B cell (primary cell): ENCODE results near the gene PITX3. TPM values are rescaled to one million over a fixed set of nuclear protein-coding genes. Genes with fewer than 3 reads are reported as not detected.

Source experiments
- ATAC-seq: fragments of 200-7000 bp; cut with Tn5 transposase; one replicate; pipeline ENCODE4 v1.10.0; 2021; ENCODE audit warnings: low read depth, mild to moderate bottlenecking, moderate number of reproducible peaks, moderate library complexity
- CTCF ChIA-PET: fragments of 350-600 bp; sonication (Branson Sonifier 250); formaldehyde crosslinking; loops from one replicate; lab custom pipeline; 2021; ENCODE audit warnings: antibody characterized with exemption, inconsistent platforms; lab: Charles Lee
- POLR2A ChIA-PET: fragments of 350-600 bp; sonication (Branson Sonifier 250); formaldehyde crosslinking; loops from one replicate; lab custom pipeline; 2021; ENCODE audit warnings: antibody characterized with exemption; lab: Charles Lee
- DNase-seq: peaks from one replicate; pipeline ENCODE4 v3.0.0; 2013
- H2AFZ ChIP-seq: 2 replicates; pipeline ENCODE4 v1.6.1; 2012; ENCODE audit warnings: mild to moderate bottlenecking, low read depth, low read length; ENCODE audit not compliant: insufficient read depth, poor library complexity, severe bottlenecking
- H3K27ac ChIP-seq, 2 donors: 1 replicate in 1 of 2; 2 replicates in 1 of 2; pipeline ENCODE4 v1.5.1; 2012 to 2013; ENCODE audit warnings: low read length in 2 of 2, mild to moderate bottlenecking in 2 of 2, moderate library complexity in 1 of 2
- H3K27me3 ChIP-seq, 4 experiments: fragments of 200-600 bp in 1 of 4; sonication (generic) in 1 of 4; replicated peaks in 1 of 4; 1 replicate in 2 of 4; 2 replicates in 2 of 4; pipeline versions ENCODE4 v1.6.1 to v1.7.0; 2013 to 2016; ENCODE audit warnings: low read length in 3 of 4, mild to moderate bottlenecking in 2 of 4, mixed read lengths in 1 of 4, moderate library complexity in 1 of 4; ENCODE audit not compliant: insufficient read depth in 4 of 4, control insufficient read depth in 3 of 4; ENCODE audit errors: control extremely low read depth in 1 of 4
- H3K36me3 ChIP-seq, 2 experiments: replicated peaks in 1 of 2; 1 replicate in 1 of 2; 2 replicates in 1 of 2; pipeline versions ENCODE4 v1.6.1 to v1.7.1; 2013; ENCODE audit warnings: low read length in 1 of 2; ENCODE audit not compliant: insufficient read depth in 2 of 2, control insufficient read depth in 1 of 2; ENCODE audit errors: control extremely low read depth in 1 of 2, extremely low read depth in 1 of 2
- H3K4me1 ChIP-seq, 2 donors: fragments of 200-600 bp in 1 of 2; sonication (generic) in 1 of 2; 1 replicate in 1 of 2; 2 replicates in 1 of 2; pipeline versions ENCODE4 v1.5.1 to v1.6.1; 2013 to 2017; ENCODE audit warnings: low read length in 2 of 2; ENCODE audit not compliant: control insufficient read depth in 2 of 2, insufficient read depth in 2 of 2
- H3K4me2 ChIP-seq: replicated peaks from 2 replicates; pipeline ENCODE3; 2012; ENCODE audit warnings: mild to moderate bottlenecking, low read depth, low read length; ENCODE audit not compliant: poor library complexity, severe bottlenecking
- H3K4me3 ChIP-seq, 5 experiments: fragments of 200-600 bp in 1 of 5; sonication (generic) in 1 of 5; 1 replicate in 3 of 5; 2 replicates in 2 of 5; pipeline versions ENCODE4 v1.5.1 to v1.7.0; 2011 to 2016; ENCODE audit warnings: low read length in 4 of 5, mild to moderate bottlenecking in 4 of 5, low read depth in 2 of 5, control low read depth in 1 of 5, moderate library complexity in 1 of 5; ENCODE audit not compliant: insufficient read depth in 1 of 5; ENCODE audit errors: control extremely low read depth in 1 of 5, extremely low read depth in 1 of 5
- H3K79me2 ChIP-seq: fragments of 200-600 bp; sonication (generic); one replicate; pipeline ENCODE4 v1.6.0; 2016; ENCODE audit warnings: low read length; ENCODE audit not compliant: control insufficient read depth, insufficient read depth
- H3K9ac ChIP-seq: fragments of 200-600 bp; sonication (generic); 2 replicates; pipeline ENCODE4 v1.6.1; 2017; ENCODE audit warnings: mild to moderate bottlenecking, low read length, moderate library complexity
- H3K9me3 ChIP-seq, 3 donors: one replicate each; pipeline versions ENCODE4 v1.6.1 to v1.7.1; 2013; ENCODE audit warnings: low read length in 2 of 3; ENCODE audit not compliant: control insufficient read depth in 2 of 3, insufficient read depth in 1 of 3; ENCODE audit errors: control extremely low read depth in 1 of 3
- H4K20me1 ChIP-seq: 2 replicates; pipeline ENCODE4 v1.6.0; 2012; ENCODE audit warnings: mild to moderate bottlenecking, low read length; ENCODE audit not compliant: insufficient read depth, control insufficient read depth, poor library complexity, severe bottlenecking
- H3K27ac Mint-ChIP-seq: one replicate; pipeline ENCODE4 v1.8.0; 2021; ENCODE audit warnings: mixed read lengths
- H3K27me3 Mint-ChIP-seq: one replicate; pipeline ENCODE4 v1.8.0; 2021; ENCODE audit warnings: mixed read lengths
- H3K4me1 Mint-ChIP-seq: one replicate; pipeline ENCODE4 v1.8.0; 2021; ENCODE audit warnings: mixed read lengths
- H3K4me3 Mint-ChIP-seq: one replicate; pipeline ENCODE4 v1.8.0; 2021; ENCODE audit warnings: mixed read lengths
- H3K9me3 Mint-ChIP-seq: one replicate; pipeline ENCODE4 v1.8.0; 2022; ENCODE audit warnings: mixed read lengths; ENCODE audit not compliant: insufficient read depth
- EZH2 ChIP-seq: IDR thresholded peaks from 2 replicates; pipeline ENCODE4 v1.6.1; 2012; ENCODE audit warnings: borderline replicate concordance, low read depth, mild to moderate bottlenecking, moderate library complexity, low read length; ENCODE audit not compliant: insufficient read depth, poor library complexity, severe bottlenecking
- WGBS: methylation state at CpG from one replicate; pipeline ENCODE4 v1.1.5; 2013; ENCODE audit warnings: missing lambda C conversion rate; ENCODE audit not compliant: insufficient coverage; 5-methylcytosine and 5-hydroxymethylcytosine counted together
- intact Hi-C: fragments of 100-400 bp; cut with micrococcal nuclease; formaldehyde crosslinking; loops from one replicate; pipeline ENCODE4 v1.10.0; 2022
- polyA plus RNA-seq: library from polyadenylated mRNA; depleted of rRNA; stranded (reverse); fragments of >200 nt; gene quantifications from 2 replicates; pipeline ENCODE4 v1.2.3, GENCODE V29; 2012
- total RNA-seq, 2 donors: library from RNA; stranded (reverse); fragments of 120-200 nt in 1 of 2; gene quantifications; 1 replicate in 1 of 2; 2 replicates in 1 of 2; pipeline versions ENCODE4 v1.2.3 to v1.2.4, GENCODE V29; 2013 to 2022
- TF ChIP-seq, protein P1 (sequence below): fragments of 200-600 bp; IDR thresholded peaks from one replicate; pipeline ENCODE4 v1.8.0; 2022; ENCODE audit warnings: antibody characterized with exemption, mild to moderate bottlenecking

PITX3 gene
- total and polyA plus RNA-seq, 2 donors (not counting 1 experiment from before 2014, with no cell fraction given): not detected

GRCh38 chr10:102274062-102274461 lies 32.8 kb upstream of the PITX3 start:
- TF ChIP-seq, protein P1, sequence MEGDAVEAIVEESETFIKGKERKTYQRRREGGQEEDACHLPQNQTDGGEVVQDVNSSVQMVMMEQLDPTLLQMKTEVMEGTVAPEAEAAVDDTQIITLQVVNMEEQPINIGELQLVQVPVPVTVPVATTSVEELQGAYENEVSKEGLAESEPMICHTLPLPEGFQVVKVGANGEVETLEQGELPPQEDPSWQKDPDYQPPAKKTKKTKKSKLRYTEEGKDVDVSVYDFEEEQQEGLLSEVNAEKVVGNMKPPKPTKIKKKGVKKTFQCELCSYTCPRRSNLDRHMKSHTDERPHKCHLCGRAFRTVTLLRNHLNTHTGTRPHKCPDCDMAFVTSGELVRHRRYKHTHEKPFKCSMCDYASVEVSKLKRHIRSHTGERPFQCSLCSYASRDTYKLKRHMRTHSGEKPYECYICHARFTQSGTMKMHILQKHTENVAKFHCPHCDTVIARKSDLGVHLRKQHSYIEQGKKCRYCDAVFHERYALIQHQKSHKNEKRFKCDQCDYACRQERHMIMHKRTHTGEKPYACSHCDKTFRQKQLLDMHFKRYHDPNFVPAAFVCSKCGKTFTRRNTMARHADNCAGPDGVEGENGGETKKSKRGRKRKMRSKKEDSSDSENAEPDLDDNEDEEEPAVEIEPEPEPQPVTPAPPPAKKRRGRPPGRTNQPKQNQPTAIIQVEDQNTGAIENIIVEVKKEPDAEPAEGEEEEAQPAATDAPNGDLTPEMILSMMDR: no peak
- TF ChIP-seq EZH2: no peak
- Histone ChIP-seq H2AFZ (no peak overlapping the region), H3K9ac (no peak overlapping the region), H3K9me3 (no peaks in the 10 kb centered on the region), H3K4me3 (no peak overlapping the region), H3K27ac (no peak overlapping the region), H3K36me3 (peaks cover 0 to 11% of the 10 kb centered on the region in 2 experiments), H4K20me1 (peaks cover 53% of the 10 kb centered on the region), H3K4me2 (no peak overlapping the region), H3K4me1 (no peaks in the 10 kb centered on the region), H3K79me2 (peaks cover 73% of the 10 kb centered on the region), H3K27me3 (no peaks in the 10 kb centered on the region)
- intact Hi-C loops: no loop called here
- H3K4me3 Mint-ChIP-seq: no peak overlapping the region
- ChIA-PET CTCF (no interaction called here), POLR2A (no interaction called here)
- H3K4me1 Mint-ChIP-seq: peaks cover 13% of the 10 kb centered on the region
- 100% methylated on average over 1 of the region's 1 CpG for WGBS
- ATAC-seq (no peak), DNase-seq (no peak)
- H3K27me3 Mint-ChIP-seq: no peaks in the 10 kb centered on the region
- no peak overlapping the region for H3K27ac Mint-ChIP-seq
- H3K9me3 Mint-ChIP-seq: no peaks in the 10 kb centered on the region

- Histone ChIP-seq H3K4me1 (no peaks in the 10 kb centered on the region), H3K79me2 (peaks cover 87% of the 10 kb centered on the region), H4K20me1 (peaks cover 49% of the 10 kb centered on the region), H3K4me2 (no peak overlapping the region), H3K36me3 (peaks cover 0 to 16% of the 10 kb centered on the region in 2 experiments), H3K9me3 (no peaks in the 10 kb centered on the region), H3K27ac (no peak overlapping the region), H2AFZ (no peak overlapping the region), H3K27me3 (no peaks in the 10 kb centered on the region), H3K4me3 (no peak overlapping the region), H3K9ac (no peak overlapping the region)
- H3K4me3 Mint-ChIP-seq: no peak overlapping the region
- intact Hi-C loops: no loop called here
- no peak for TF ChIP-seq EZH2
- TF ChIP-seq, protein P1: no peak
- WGBS: 85% methylated on average over 3 of the region's 3 CpGs
- ChIA-PET CTCF (no interaction called here), POLR2A (no interaction called here)
- no peaks in the 10 kb centered on the region for H3K27me3 Mint-ChIP-seq
- ATAC-seq (no peak), DNase-seq (no peak)
- peaks cover 22% of the 10 kb centered on the region for H3K4me1 Mint-ChIP-seq
- H3K9me3 Mint-ChIP-seq: no peaks in the 10 kb centered on the region
- no peak overlapping the region for H3K27ac Mint-ChIP-seq
Observed at GRCh38 chr10:102269017-102269416, 27.7 kb upstream of the PITX3 start.
